Aorta (tissue), 5 donors: ENCODE results near the gene PADI2. TPM values are rescaled to one million over a fixed set of nuclear protein-coding genes. Genes with fewer than 3 reads are reported as not detected.
A peak's percentile ranks its signal among the peaks of the same experiment; 100 is the strongest.

ENCODE experiments used
- ATAC-seq: fragments of 200-7000 bp; cut with Tn5 transposase; one replicate; pipeline ENCODE4 v1.9.1; 2022; ENCODE audit warnings: moderate library complexity; ENCODE audit not compliant: low FRiP score
- DNase-seq, 2 donors: peaks; one replicate each; pipeline ENCODE4 v3.0.0-alpha.2; 2020
- H3K27ac ChIP-seq, 2 donors: one replicate each; pipeline ENCODE4 v1.5.1; 2013; ENCODE audit warnings: low read length in 2 of 2, mild to moderate bottlenecking in 2 of 2, moderate library complexity in 2 of 2, control low read depth in 1 of 2, inconsistent platforms in 1 of 2, low read depth in 1 of 2
- H3K27me3 ChIP-seq, 2 donors: one replicate each; pipeline ENCODE4 v1.6.1; 2013; ENCODE audit warnings: control low read depth in 1 of 2, low read length in 1 of 2, mild to moderate bottlenecking in 1 of 2, moderate library complexity in 1 of 2; ENCODE audit not compliant: insufficient read depth in 2 of 2, control insufficient read depth in 1 of 2
- H3K36me3 ChIP-seq, 2 donors: one replicate each; pipeline ENCODE4 v1.6.1; 2013; ENCODE audit warnings: control low read depth in 1 of 2, low read length in 1 of 2, mild to moderate bottlenecking in 1 of 2; ENCODE audit not compliant: insufficient read depth in 2 of 2, control insufficient read depth in 1 of 2
- H3K4me1 ChIP-seq, 2 donors: one replicate each; pipeline ENCODE4 v1.6.1; 2013; ENCODE audit warnings: low read length in 2 of 2, control low read depth in 1 of 2, mild to moderate bottlenecking in 1 of 2, moderate library complexity in 1 of 2; ENCODE audit not compliant: insufficient read depth in 2 of 2, control insufficient read depth in 1 of 2
- H3K4me3 ChIP-seq, 2 donors: one replicate each; pipeline ENCODE4 v1.5.1; 2013; ENCODE audit warnings: low read length in 2 of 2, control low read depth in 1 of 2, mild to moderate bottlenecking in 1 of 2
- H3K9me3 ChIP-seq: one replicate; pipeline ENCODE4 v1.6.1; 2013; ENCODE audit warnings: mild to moderate bottlenecking, low read length; ENCODE audit not compliant: control insufficient read depth
- WGBS, 2 donors: extraction: QIAGEN DNeasy Blood & Tissue Kit; methylation state at CpG; one replicate each; pipeline ENCODE4 v1.1.7; 2013; 5-methylcytosine and 5-hydroxymethylcytosine counted together
- intact Hi-C, 2 donors: fragments of 100-400 bp; cut with DNase I; formaldehyde crosslinking; loops; one replicate each; pipeline versions ENCODE4 v1.14.2 to v1.15.0; 2022
- polyA plus RNA-seq, 2 donors: library from polyadenylated mRNA; stranded (reverse); fragments of 200-250 nt; gene quantifications; one replicate each; pipeline ENCODE4 v1.2.3, GENCODE V29; 2013
- total RNA-seq, 2 donors: library from RNA; stranded (reverse); fragmentation: NEBNext Ultra II Directional; extraction: Animal tissue kit (Norgen Biotek cat#: 25700); gene quantifications; one replicate each; pipeline ENCODE4 v1.2.1, GENCODE V29; 2021
- donor health status: healthy with polysubstance abuse.
- donor health status: Bipolar disorder and iron deficiency.
- donor health status: DM: no; HTN: no; CAD: no.
- donor health status: DM: no; HTN: no; CAD: no.
- donor health status: DM: yes; HTN: yes; CAD: no.

The PADI2 gene
- total and polyA plus RNA-seq, 4 donors, result 0.87 to 2.9 (median 2.0) TPM

GRCh38 chr1:17071794-17072193, 47.5 kb downstream of the PADI2 start:
- intact Hi-C loops, result no loop called here

GRCh38 chr1:17070163-17070525, 49.1 kb downstream of the PADI2 start:
- no peaks in the 10 kb centered on the region for H3K4me1 ChIP-seq
- ATAC-seq, result peak; percentile 29

More at GRCh38 chr1:17071794-17072193, 47.5 kb downstream of the PADI2 start:
- no peak for DNase-seq
- Histone ChIP-seq H3K4me3 (no peak overlapping the region), H3K27ac (no peak overlapping the region), H3K9me3 (no peaks in the 10 kb centered on the region), H3K4me1 (no peaks in the 10 kb centered on the region), H3K27me3 (no peaks in the 10 kb centered on the region), H3K36me3 (no peaks in the 10 kb centered on the region)
- no peak for ATAC-seq
- WGBS, 2 donors, result 80 to 82% methylated on average over 6 of the region's 6 CpGs

GRCh38 chr1:17069452-17070162, 49.6 kb downstream of the PADI2 start:
- Histone ChIP-seq H3K9me3 (peaks cover 1% of the 10 kb centered on the region), H3K27ac (no peak overlapping the region), H3K4me3 (no peak overlapping the region), H3K4me1 (no peaks in the 10 kb centered on the region), H3K27me3 (no peaks in the 10 kb centered on the region), H3K36me3 (no peaks in the 10 kb centered on the region)
- intact Hi-C loops, result no loop called here
- 91 to 93% methylated on average over 6 of the region's 6 CpGs for WGBS, 2 donors
- DNase-seq (no peak), ATAC-seq (no peak)

More at GRCh38 chr1:17070163-17070525, 49.1 kb downstream of the PADI2 start:
- Histone ChIP-seq H3K27me3 (no peaks in the 10 kb centered on the region), H3K27ac (no peak overlapping the region), H3K9me3 (peaks cover 1% of the 10 kb centered on the region), H3K36me3 (no peaks in the 10 kb centered on the region), H3K4me3 (no peak overlapping the region)
- intact Hi-C loops, result no loop called here
- 78% methylated on average over 10 of the region's 10 CpGs for WGBS, 2 donors
- DNase-seq, result no peak

- no peak overlapping the region for H3K4me3 ChIP-seq
- H3K9me3 ChIP-seq, result peaks cover 1% of the 10 kb centered on the region
- WGBS, 2 donors, result 79 to 82% methylated on average over 12 of the region's 12 CpGs
- no peaks in the 10 kb centered on the region for H3K36me3 ChIP-seq
- DNase-seq, result peak in 1 of 2 donors; percentile 51
- H3K4me1 ChIP-seq, result no peaks in the 10 kb centered on the region
- ATAC-seq, result no peak
- intact Hi-C loops, result no loop called here
- no peak overlapping the region for H3K27ac ChIP-seq
- no peaks in the 10 kb centered on the region for H3K27me3 ChIP-seq
These were observed 50.5 kb downstream of the PADI2 start for GRCh38 chr1:17068789-17069188.

- DNase-seq (peak in 1 of 2 donors; percentile 53), ATAC-seq (no peak)
- H3K4me1 ChIP-seq, result no peaks in the 10 kb centered on the region
- intact Hi-C loops, result no loop called here
- H3K4me3 ChIP-seq, result no peak overlapping the region
- no peak overlapping the region for H3K27ac ChIP-seq
- no peaks in the 10 kb centered on the region for H3K27me3 ChIP-seq
- no peaks in the 10 kb centered on the region for H3K36me3 ChIP-seq
- 78 to 85% methylated on average over 10 of the region's 10 CpGs for WGBS, 2 donors
- H3K9me3 ChIP-seq, result peaks cover 1% of the 10 kb centered on the region
These were observed 51.6 kb downstream of the PADI2 start for GRCh38 chr1:17067465-17068240.

GRCh38 chr1:17067069-17067426, 52.2 kb downstream of the PADI2 start:
- H3K36me3 ChIP-seq, result no peaks in the 10 kb centered on the region
- H3K27me3 ChIP-seq, result no peaks in the 10 kb centered on the region
- 89 to 91% methylated on average over 3 of the region's 3 CpGs for WGBS, 2 donors
- no peak overlapping the region for H3K27ac ChIP-seq
- H3K4me1 ChIP-seq, result no peaks in the 10 kb centered on the region
- ATAC-seq (no peak), DNase-seq (no peak)
- peaks cover 1% of the 10 kb centered on the region for H3K9me3 ChIP-seq
- no peak overlapping the region for H3K4me3 ChIP-seq
- intact Hi-C loops, result no loop called here

GRCh38 chr1:17066361-17067068, 52.7 kb downstream of the PADI2 start:
- intact Hi-C loops, result no loop called here
- DNase-seq (peak in 1 of 2 donors; percentile 22), ATAC-seq (no peak)
- H3K27me3 ChIP-seq, result peaks cover 0 to 1% of the 10 kb centered on the region in 2 donors
- H3K4me3 ChIP-seq, result no peak overlapping the region
- no peaks in the 10 kb centered on the region for H3K36me3 ChIP-seq
- H3K9me3 ChIP-seq, result peaks cover 1% of the 10 kb centered on the region
- WGBS, 2 donors, result 87 to 89% methylated on average over 11 of the region's 11 CpGs
- H3K4me1 ChIP-seq, result no peaks in the 10 kb centered on the region
- H3K27ac ChIP-seq, result no peak overlapping the region

- 80 to 84% methylated on average over 7 of the region's 7 CpGs for WGBS, 2 donors
- no peaks in the 10 kb centered on the region for H3K4me1 ChIP-seq
- no peaks in the 10 kb centered on the region for H3K36me3 ChIP-seq
- DNase-seq (peak in 1 of 2 donors; percentile 26), ATAC-seq (no peak)
- peaks cover 1% of the 10 kb centered on the region for H3K9me3 ChIP-seq
- H3K4me3 ChIP-seq, result no peak overlapping the region
- H3K27ac ChIP-seq, result no peak overlapping the region
- intact Hi-C loops, result no loop called here
- peaks cover 0 to 1% of the 10 kb centered on the region in 2 donors for H3K27me3 ChIP-seq
These were observed 53.6 kb downstream of the PADI2 start for GRCh38 chr1:17065666-17066065.
